Hematopoietic multipotent progenitor cell treated with erythropoietin and hydrocortisone succinate and interleukin-3 and kit ligand, for 6 days (in vitro differentiated cells): Measurements from ENCODE around the gene HRH3.

ENCODE experiments used
- DNase-seq: peaks from one replicate; pipeline ENCODE4 v3.0.0-alpha.2; 2015

HRH3 gene

GRCh38 chr20:62243906-62244515, 23.9 kb upstream of the HRH3 start:
- DNase-seq: no peak

- DNase-seq: no peak
These were observed 23.0 kb upstream of the HRH3 start for GRCh38 chr20:62243106-62243505.

GRCh38 chr20:62242176-62242575, 22.1 kb upstream of the HRH3 start:
- DNase-seq: no peak

GRCh38 chr20:62241506-62241905, 21.4 kb upstream of the HRH3 start:
- no peak for DNase-seq

- no peak for DNase-seq
These were observed 20.1 kb upstream of the HRH3 start for GRCh38 chr20:62240020-62240685.

- no peak for DNase-seq
These were observed 19.3 kb upstream of the HRH3 start for GRCh38 chr20:62239278-62239879.

- no peak for DNase-seq
These were observed 18.6 kb upstream of the HRH3 start for GRCh38 chr20:62238569-62239277.

GRCh38 chr20:62237801-62238568, 17.9 kb upstream of the HRH3 start, which contains the start of gene OSBPL2:
Gene OSBPL2, plus strand, starts transcription at chr20:62238521. Its CDS starts 17,664 bp downstream, at chr20:62256185.
- peak; percentile 98 for DNase-seq

GRCh38 chr20:62237514-62237800, 17.4 kb upstream of the HRH3 start:
- DNase-seq: no peak

GRCh38 chr20:62236766-62237513, 16.9 kb upstream of the HRH3 start:
- no peak for DNase-seq

GRCh38 chr20:62236200-62236599, 16.1 kb upstream of the HRH3 start:
- DNase-seq: no peak

GRCh38 chr20:62235777-62236157, 15.7 kb upstream of the HRH3 start:
- DNase-seq: no peak

- peak; percentile 91 for DNase-seq
These were observed 15.1 kb upstream of the HRH3 start for GRCh38 chr20:62235001-62235776.

- DNase-seq: peak; percentile 58
These were observed 14.3 kb upstream of the HRH3 start for GRCh38 chr20:62234339-62234738.

GRCh38 chr20:62233684-62234083, 13.6 kb upstream of the HRH3 start:
- peak; percentile 46 for DNase-seq

GRCh38 chr20:62232770-62233645, 12.9 kb upstream of the HRH3 start:
- no peak for DNase-seq

GRCh38 chr20:62232194-62232593, 12.1 kb upstream of the HRH3 start:
- no peak for DNase-seq

- no peak for DNase-seq
These were observed 11.2 kb upstream of the HRH3 start for GRCh38 chr20:62231292-62231691.

GRCh38 chr20:62230696-62231095, 10.6 kb upstream of the HRH3 start:
- no peak for DNase-seq

GRCh38 chr20:62230276-62230675, 10.2 kb upstream of the HRH3 start:
- no peak for DNase-seq

GRCh38 chr20:62229667-62230066, 9.6 kb upstream of the HRH3 start:
- no peak for DNase-seq
